GM21367 (cell line): Measurements from ENCODE around the gene TAF10.
A peak's percentile ranks its signal among the peaks of the same experiment; 100 is the strongest.

ENCODE experiments used
- ATAC-seq: cut with Tn5 transposase; IDR thresholded peaks from one replicate; pipeline ENCODE4 v1.9.1; 2021; ENCODE audit not compliant: unreplicated experiment

The TAF10 gene

GRCh38 chr11:6612213-6613041 lies at the start of gene TAF10:
TAF10 (minus strand) TSS chr11:6612216; CDS start chr11:6612189, 27 bp downstream.
- peak; percentile 89 for ATAC-seq

GRCh38 chr11:6660712-6661111 lies 48.7 kb upstream of the TAF10 start:
- no peak for ATAC-seq

GRCh38 chr11:6658647-6659046 lies 46.6 kb upstream of the TAF10 start:
- ATAC-seq = no peak

- no peak for ATAC-seq
Observed at GRCh38 chr11:6657346-6657745, 45.3 kb upstream of the TAF10 start.

- ATAC-seq = no peak
Observed at GRCh38 chr11:6656936-6657335, 44.9 kb upstream of the TAF10 start.

GRCh38 chr11:6656584-6656915 lies 44.5 kb upstream of the TAF10 start:
- no peak for ATAC-seq

GRCh38 chr11:6655790-6656583 lies 44.0 kb upstream of the TAF10 start, which contains the start of gene DCHS1:
DCHS1 (minus strand) TSS chr11:6655809; CDS start chr11:6641613, 14,196 bp downstream.
- no peak for ATAC-seq

GRCh38 chr11:6655020-6655789 lies 43.2 kb upstream of the TAF10 start:
- ATAC-seq = no peak

- ATAC-seq = no peak
Observed at GRCh38 chr11:6654281-6655019, 42.4 kb upstream of the TAF10 start.

GRCh38 chr11:6653656-6654055 lies 41.6 kb upstream of the TAF10 start:
- no peak for ATAC-seq

- no peak for ATAC-seq
Observed at GRCh38 chr11:6653097-6653496, 41.1 kb upstream of the TAF10 start.

GRCh38 chr11:6652182-6652581 lies 40.2 kb upstream of the TAF10 start:
- no peak for ATAC-seq

- no peak for ATAC-seq
Observed at GRCh38 chr11:6650980-6651379, 39.0 kb upstream of the TAF10 start.

GRCh38 chr11:6650104-6650503 lies 38.1 kb upstream of the TAF10 start:
- ATAC-seq = no peak

GRCh38 chr11:6648501-6648900 lies 36.5 kb upstream of the TAF10 start:
- ATAC-seq = no peak

GRCh38 chr11:6647836-6648235 lies 35.8 kb upstream of the TAF10 start:
- ATAC-seq = no peak

GRCh38 chr11:6646918-6647679 lies 35.1 kb upstream of the TAF10 start:
- ATAC-seq = peak; percentile 76

GRCh38 chr11:6646576-6646917 lies 34.5 kb upstream of the TAF10 start:
- no peak for ATAC-seq

GRCh38 chr11:6646071-6646470 lies 34.1 kb upstream of the TAF10 start:
- no peak for ATAC-seq

- ATAC-seq = no peak
Observed at GRCh38 chr11:6642957-6643356, 30.9 kb upstream of the TAF10 start.
